Activated CD8-positive, alpha-beta memory T cell treated with anti-CD3 and anti-CD28 coated beads for 4 hours (primary cell): Measurements from ENCODE around the gene TEKT2.

ENCODE experiments used
- DNase-seq, 2 donors: peaks; one replicate each; pipeline ENCODE4 v3.0.0-alpha.2; 2020; ENCODE audit warnings: low read depth in 2 of 2

The TEKT2 gene

DNA sequence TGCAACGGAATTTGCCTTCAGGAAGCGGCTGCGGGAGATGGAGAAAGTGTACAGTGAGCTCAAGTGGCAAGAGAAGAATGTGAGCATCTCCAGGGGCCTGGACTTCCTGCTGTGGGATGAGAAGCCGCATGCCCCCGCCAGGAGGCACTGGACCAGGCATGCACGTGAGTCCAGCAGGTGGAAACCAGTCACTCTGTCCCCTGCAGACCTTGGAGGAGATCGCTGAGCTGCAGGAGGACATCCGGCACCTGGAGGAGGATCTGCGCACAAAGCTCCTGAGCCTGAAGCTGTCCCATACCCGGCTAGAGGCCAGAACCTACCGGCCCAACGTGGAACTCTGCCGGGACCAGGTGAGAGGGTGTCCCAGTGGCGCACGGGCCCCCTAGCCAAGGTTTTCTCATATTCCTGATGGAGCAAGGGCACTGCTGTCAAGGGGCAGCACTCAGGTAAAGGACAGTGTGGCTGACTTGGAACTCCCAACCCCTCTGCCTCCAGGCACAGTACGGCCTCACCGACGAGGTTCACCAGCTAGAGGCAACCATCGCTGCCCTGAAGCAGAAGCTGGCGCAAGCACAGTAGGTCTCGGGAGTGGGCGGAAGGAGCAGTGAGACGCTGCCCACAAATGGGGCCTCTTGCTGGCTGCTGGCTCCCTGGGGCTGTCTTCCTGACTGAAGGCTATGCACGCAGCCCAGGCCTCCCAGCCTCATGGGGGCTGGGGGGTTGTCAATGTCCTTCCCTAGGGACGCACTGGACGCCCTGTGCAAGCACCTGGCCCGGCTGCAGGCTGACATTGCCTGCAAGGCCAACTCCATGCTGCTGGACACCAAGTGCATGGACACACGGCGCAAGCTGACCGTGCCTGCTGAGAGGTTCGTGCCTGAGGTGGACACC, 3.6 kb downstream of the TEKT2 start:
- DNase-seq, result no peak

DNA sequence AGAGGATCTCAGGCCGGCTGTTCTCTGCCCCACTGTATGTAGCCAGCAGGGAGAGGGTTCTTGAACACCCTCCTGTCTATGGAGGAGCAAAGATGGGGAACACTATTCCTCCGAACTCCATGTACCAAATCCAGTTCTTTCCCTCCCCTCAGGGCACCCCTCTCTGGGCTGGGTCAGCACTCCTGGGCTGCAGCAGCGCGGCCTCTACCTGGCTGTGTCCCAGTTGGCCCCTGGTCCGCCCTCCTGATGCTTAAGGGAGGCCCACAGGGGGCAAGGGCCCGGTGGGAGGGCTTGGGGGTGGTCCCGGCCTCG, 4.3 kb downstream of the TEKT2 start:
- DNase-seq, result no peak

DNA sequence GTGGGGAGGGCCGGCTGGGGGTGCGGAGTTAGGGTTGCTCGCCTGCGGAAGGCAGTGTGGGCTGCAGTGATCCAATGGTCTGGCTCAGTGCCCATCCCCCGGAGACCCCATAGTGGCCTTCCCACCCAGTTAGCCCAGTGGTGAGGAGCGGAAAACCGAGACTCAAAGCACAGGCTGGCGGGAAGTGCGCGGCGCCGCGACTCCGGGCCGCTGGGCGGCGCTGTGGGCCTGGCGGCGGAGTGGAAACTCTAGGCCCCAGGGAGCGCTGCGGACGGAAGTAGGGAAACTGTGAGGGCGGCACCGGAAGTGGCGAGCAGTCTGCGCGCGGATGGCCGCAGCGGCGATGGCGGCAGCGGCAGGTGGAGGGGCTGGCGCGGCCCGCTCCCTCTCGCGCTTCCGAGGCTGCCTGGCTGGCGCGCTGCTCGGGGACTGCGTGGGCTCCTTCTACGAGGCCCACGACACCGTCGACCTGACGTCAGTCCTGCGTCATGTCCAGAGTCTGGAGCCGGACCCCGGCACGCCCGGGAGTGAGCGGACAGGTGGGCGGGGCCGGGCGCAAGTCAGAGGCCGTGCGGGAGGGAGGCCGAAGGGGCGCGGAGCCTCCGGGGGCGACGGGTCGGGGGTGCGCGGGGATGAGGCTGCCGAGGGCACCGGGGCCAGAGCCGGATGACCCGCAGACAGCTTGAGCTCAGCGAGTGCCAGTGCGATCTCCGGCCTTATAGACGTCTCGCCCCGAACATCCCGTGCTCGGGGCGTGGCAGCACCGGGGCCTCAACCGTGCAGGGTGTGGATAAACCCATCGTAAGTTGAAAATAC, 4.9 kb downstream of the TEKT2 start, which contains the start of gene ADPRS:
TSS of gene ADPRS (plus strand) at position 316 of the 816 bp plus-strand sequence. CDS start at position 329, 13 bp downstream.
- peak; percentile 77 to 78 for DNase-seq

DNA sequence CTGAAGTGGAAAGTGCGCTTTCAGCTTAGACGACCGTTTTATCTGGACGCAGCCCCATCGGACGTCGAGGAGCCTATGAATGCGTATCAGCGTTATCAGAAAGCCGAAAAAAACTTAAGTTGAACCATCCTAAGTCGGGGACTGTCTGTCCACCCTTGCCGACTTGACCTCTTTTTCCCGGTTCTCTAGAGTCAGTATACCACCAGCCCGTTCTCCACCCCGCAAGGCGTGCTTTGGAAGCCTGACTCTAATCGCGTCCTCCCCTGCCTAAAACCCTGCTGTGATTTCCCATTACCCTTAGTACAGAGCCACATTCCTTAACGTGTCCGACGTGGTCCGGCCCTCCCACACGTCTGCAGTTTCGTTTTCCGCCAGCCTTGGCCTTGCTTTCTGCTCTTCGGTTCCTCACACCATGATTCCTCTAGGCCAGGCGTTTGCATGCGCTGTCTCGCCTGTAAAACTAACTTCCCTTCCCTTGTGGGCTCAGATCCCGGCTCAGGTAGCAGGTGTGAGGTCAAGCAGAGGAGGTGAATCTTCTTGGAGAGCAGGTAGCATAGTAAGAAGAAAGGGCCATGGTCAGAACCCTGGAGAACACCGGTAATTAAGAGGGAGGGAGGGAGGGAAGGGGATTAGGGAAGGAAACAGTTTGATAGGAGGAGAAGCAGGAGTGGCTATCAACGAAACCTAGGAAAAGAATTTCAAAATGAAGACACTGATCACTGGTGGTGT, 5.7 kb downstream of the TEKT2 start:
- no peak for DNase-seq

DNA sequence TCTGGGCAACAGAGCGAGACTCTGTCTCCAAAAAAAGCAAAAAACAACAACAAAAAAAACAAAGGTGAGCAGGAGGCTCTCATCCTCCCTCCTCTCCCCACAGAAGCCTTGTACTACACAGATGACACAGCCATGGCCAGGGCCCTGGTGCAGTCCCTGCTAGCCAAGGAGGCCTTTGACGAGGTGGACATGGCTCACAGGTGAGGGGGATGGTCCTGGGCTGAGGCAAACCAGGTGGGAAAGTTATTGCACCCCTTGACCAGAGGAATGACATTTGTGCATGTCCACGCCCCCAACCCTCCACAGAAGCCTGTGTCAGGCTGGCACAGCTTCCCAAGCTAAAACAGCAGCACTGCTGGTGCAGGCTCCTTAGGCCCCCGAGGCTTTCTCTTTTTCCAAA, 7.2 kb downstream of the TEKT2 start:
- no peak for DNase-seq

DNA sequence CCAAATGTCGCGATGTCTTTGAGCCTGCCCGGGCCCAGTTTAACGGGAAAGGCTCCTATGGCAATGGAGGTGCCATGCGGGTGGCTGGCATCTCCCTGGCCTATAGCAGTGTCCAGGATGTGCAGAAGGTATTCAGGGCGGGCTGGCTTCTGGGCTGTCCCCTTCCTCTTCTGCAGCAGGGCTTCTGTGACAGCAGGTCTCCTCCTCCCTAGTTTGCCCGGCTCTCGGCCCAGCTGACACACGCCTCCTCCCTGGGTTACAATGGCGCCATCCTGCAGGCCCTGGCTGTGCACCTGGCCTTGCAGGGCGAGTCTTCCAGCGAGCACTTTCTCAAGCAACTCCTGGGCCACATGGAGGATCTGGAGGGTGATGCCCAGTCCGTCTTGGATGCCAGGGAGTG, 7.8 kb downstream of the TEKT2 start:
- DNase-seq, result no peak

DNA sequence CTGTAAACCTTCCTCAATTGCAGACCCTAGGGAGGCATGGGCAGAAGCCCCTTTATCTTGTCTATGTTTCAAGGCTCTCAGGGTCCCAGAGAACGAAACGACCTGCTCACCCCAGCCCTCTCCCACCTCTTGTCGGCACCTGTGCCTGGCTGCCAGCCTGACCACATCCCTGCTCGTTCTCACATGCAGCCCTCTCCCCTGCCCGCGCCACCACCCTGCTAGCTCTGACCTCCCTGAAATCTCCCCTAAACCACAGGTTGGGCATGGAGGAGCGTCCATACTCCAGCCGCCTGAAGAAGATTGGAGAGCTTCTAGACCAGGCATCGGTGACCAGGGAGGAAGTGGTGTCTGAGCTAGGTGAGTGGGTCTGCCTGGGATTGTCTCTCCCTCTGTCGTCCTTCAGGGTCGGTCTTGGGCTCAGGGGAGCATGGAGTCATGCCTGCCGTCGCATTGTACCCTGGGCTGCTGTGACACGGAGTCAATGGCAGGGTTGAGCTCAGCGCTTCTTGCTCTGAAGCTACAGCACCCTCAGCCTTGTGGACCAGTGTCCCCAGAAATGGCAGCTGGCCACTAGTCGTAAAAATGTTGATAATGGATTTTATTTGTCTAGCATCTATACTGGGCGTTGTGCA, 8.4 kb downstream of the TEKT2 start:
- DNase-seq, result no peak

DNA sequence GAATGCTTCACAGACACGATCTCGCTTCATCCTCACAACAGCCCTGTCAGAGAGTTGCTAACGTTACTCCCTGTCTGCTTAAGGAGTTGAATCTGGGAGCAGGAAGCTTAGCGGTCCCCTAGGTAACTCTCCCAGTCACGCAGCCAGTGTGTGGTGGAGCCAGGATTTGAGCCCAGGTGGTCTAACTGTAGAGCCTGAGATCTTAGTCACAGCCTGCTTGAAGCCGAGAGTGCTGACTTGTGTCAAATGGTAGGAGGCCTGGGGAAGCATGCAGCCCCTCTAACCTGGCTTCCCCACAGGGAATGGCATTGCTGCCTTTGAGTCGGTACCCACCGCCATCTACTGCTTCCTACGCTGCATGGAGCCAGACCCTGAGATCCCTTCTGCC, 8.9 kb downstream of the TEKT2 start:
- DNase-seq, result no peak

DNA sequence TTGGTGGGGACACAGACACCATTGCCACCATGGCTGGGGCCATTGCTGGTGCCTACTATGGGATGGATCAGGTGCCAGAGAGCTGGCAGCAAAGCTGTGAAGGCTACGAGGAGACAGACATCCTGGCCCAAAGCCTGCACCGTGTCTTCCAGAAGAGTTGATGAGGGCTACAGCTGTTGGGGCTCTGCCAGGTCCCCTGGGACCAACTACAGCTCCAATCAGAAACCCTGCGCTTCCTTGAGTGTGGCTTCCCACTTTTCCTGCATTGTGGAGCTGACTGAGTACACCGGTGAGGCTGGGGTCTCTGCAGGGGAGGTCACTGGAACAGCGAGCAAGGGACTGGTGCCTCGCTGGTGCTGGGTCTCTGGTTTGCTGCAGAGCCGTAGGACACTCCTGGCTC, 9.3 kb downstream of the TEKT2 start:
- DNase-seq, result no peak

DNA sequence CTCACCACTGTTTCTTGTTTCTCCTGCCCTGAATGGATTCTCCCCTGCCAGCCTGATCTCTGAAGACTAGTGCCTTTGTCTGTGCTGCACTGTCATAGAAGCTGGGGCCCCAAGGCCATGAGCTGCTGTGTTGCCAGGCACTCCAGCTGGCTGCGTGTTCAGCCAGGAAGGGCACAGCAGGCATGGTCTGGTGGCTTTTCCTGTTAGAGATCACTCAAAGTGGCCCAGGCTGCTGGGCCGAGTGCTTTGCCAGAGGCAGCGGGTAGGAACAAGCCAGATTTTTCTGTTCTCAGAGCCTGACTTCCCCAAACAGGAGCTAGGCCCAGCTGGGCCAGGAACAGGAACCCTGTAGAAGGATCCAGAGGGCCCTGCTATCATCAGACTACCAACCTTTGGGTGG, 10.0 kb downstream of the TEKT2 start:
- no peak for DNase-seq

DNA sequence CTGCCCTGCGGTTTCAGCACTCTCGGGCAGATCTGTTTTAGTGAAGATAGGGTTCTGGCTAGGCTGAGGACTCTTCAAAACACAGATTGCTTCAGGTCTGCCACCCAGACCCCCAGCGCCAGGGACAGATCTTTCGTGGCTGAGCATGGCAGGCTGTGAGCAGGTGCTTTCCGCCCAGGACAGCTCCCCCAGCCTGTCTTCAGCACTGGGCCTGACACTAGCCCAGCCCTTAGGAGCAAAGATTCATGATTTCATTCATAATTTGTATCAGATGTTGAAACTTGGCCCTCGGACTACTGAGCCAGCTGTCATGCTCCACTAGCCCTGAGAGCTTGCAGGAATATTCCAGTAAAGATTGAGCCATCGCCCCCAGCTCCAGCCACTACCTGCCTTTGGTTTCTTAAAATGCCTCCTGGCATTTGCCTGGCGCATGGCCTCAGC, 10.7 kb downstream of the TEKT2 start:
- no peak for DNase-seq

DNA sequence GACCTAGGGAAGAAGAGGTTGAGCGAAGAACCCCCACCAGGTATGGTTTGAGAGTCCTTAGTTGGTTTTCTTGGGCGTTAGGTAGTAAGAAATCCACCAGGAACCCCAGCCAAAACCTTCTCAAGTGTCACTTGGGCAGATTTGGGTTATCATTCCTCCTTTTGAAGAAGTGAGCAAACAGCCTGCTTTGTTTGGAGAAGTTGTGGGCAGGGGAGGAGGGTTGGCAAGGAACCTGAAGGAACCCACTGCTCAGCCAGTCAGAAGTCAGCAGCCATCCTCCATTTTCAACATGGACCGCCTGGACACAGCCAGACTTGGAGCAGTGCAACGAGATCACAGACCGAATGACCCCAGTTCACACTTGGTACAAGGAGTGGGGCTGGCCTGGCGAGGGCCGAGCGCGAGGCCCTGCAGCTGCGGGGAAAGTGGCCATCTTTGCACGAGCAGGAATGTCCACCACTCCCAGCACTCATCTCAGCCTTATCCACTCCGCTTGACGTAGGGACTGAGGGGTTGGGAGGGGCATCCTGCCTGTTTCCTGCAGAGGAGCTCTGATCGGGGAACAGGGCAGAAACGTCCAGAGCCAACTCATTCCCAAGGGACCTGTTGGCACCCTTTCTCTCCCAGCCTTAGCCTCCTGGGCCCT, 12.0 kb downstream of the TEKT2 start:
- DNase-seq, result no peak

DNA sequence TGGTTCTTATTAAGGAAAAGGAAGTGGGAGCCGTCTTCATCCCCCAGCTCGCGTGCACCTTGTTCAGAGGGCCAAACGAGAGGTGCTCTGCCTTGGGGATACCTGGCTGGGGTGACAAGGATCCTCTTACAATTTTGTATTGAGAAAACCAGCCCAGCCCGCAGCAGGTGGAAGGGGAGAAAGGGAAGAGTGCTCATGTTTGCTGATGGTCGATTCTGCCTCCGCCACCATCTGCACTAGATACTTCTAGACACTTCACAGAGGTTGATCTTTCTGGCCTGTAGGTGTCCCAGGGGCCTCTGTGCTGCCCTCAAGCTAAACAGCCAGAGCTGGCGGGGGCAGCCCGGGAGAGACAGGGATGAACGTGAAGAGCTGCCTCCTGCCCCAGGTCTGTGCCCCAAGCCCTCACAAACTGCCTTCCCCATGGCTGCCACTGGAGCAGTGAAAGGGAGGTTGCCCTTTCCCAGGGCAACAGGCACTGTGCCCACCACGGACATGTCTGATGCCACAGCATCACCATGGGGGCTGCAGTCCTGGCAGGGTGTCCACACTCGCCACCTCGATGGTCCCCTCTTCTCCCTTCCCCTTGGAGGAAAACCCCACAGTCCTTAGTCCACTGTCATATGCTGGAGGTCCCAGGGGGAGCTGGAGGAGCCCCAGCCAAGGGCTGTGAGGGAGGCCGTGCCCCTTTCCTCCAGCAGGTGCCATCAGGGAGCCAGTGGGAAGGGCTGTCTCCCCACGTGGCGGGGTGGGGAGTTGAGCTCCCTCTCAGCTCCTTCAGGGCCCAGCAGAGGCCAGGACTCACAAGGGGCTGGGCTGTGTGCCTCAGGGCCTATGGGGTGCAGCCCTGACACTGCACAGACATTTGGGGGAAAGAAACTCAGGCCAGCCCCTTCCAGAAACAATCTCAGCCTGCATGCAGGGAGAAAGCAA, 12.9 kb downstream of the TEKT2 start:
- DNase-seq, result no peak

DNA sequence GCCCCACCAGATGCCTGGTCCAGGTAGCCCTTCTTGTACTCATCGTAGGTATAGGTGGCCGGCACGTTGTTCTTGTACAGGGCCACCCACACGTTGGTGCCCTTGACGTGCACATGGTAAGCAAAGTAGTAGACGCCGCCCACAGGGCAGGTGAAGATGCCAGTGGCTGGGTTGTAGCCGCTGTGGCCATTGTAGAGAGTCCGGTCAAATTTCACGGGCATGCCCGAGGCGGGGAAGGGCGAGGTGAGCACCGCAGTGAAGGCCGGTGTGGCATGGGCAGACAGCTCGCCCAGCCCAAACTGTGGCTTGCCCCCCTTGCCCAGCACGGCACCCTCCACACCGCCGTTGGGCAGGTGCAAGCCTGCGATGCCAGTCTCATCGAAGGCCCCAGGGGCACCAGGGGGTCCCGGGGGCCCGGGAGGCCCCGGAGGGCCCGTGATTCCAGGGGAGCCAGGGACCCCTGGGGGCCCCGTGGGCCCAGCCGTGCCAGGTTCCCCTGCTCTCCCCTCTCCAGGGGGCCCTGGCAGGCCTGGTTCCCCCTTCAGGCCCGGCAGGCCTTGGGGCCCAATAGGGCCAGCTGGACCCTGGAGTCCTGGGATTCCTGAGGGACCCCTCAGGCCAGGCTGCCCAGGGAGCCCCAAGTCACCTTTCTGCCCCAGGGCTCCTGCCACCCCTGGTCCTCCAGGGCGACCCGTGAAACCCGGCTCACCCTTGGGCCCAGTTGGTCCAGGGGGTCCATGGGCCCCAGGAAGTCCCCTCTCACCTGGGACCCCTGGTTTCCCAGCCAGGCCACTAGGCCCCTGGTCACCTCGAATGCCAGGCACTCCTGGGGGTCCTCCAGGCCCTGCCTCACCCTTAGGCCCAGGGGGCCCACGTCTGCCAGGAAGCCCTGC, 14.0 kb downstream of the TEKT2 start:
- no peak for DNase-seq

DNA sequence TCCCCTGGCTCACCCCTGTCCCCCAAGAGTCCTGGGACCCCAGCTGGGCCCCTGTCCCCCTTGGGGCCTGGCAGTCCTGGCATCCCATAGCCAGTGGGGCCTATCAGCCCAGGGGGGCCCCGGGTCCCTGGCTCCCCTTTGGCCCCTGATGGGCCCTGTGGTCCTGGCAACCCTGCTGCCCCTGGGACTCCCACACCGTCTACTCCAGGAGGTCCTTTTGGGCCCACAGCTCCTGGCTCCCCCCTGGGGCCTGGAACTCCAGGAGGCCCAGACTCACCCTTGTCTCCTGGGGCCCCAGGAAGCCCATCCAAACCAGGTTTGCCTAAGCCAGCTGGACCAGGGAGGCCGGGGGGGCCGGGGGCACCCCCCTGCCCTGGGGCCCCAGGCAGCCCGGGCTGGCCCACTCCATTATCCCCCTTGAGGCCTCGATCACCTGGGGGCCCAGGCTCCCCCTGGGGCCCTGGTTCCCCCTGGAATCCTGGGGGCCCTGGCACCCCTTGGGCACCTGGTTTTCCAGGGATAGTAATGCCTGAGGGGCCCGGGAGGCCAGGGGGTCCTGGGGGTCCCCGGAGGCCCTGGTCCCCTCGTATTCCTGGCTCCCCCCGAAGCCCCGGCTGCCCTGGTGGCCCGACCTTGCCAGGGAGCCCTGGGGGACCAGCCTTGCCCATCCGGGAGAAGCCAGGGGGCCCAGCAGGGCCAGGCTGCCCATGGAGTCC, 14.9 kb downstream of the TEKT2 start:
- no peak for DNase-seq

DNA sequence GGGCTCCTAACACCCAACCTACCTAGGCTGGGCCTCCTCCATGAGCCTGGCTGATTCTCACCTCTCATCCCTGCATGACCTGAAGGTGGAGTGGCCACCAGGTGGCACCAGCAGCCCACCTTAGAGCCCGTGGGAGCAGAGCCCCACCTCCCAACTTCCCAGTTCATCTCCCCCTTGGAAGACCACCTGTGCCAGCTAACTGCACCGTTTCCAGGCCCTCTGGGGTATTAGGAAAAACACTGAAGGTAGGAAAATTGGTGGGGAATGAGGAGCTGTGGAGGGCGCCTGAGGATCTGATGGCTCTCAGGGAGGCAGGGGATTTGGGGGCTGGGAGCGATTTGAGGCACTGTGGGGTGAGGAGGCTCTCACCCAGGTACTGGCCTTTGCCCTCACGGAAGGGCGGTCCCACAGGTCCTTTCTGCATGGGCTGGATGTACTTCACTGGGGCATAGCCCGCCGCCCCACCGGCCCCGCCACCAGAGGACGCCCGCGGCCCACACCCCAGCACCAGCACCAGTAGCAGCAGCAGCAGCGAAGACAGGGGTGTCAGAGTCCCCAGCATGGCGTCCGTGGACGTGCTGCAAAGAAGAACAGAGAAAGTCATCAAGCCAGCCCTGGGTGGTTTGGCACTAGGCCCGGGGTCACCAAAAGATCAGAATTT, 15.9 kb downstream of the TEKT2 start:
- DNase-seq, result peak; percentile 43 to 46

DNA sequence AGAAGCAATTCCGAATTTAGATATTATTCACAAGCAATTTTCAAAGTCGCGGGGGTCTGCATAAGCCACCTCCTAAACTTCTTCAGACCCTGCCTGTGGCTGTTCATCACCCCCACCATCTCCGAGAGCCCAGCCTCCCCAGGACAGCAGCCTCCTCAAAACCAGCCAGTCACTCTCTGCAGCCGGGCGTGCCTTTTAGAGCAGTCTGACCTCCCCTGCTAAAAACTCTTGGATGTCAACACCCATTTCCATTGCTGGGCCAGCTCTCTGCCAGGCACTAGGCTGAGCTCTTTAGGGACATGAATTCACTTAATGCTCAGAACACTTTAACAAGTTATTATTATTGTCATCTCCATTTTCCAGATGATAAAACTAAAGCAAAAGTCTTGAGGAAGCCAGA, 16.5 kb downstream of the TEKT2 start:
- DNase-seq, result no peak

DNA sequence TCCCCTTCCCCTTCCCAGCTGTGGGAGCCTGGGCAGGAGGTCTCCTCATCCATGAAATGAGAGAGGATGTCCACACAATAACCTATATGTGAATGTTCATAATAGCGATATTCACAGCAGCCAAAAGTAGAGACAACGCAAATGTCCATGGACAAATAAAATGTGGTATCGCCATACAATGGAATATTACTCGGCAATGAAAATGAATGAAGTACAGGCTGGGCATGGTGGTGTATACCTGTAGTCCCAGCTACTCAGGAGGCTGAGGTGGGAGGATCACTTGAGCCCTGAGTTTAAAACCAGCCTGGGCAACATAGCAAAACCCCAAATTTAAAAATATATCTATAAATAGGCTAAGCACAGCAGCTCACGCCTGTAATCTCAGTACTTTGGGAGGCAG, 17.7 kb downstream of the TEKT2 start:
- DNase-seq, result no peak
